GM19397 (cell line): Measurements from ENCODE around the gene SLC10A1.

Experiments
- ATAC-seq: cut with Tn5 transposase; IDR thresholded peaks from one replicate; pipeline ENCODE4 v1.9.1; 2021; ENCODE audit warnings: mild to moderate bottlenecking, moderate library complexity; ENCODE audit not compliant: unreplicated experiment

Gene SLC10A1

DNA sequence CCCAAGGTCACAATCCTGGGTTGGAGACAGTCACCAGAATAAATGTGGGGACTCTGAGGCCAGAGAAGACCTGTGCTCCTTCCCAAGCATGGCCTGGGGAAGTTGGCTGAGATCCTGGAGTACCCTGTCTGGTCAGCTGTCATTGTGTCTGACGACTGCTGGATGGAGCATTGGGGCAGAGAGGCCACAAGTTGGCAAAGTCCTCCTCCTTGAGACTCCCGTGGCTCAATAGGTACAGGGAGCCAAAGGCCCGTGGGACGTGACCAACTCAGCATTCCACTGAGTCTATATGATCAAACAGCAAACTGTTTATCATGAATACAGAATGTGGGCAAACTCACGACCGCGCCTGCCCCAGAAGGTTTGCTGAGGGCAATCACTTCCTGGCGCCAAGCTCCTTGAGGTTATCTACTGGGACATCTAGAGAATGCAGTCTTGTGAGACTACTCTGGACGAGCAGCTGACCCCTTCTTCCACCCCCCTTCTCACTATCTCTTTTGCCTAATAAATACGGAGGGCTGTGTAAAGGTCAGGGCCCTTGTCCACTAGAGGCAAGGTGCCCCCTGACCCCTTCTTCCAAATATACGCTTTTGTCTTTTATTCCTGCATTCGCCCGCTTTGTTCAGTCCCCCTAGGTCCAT lies 14.3 kb upstream of the SLC10A1 start:
- ATAC-seq = no peak

DNA sequence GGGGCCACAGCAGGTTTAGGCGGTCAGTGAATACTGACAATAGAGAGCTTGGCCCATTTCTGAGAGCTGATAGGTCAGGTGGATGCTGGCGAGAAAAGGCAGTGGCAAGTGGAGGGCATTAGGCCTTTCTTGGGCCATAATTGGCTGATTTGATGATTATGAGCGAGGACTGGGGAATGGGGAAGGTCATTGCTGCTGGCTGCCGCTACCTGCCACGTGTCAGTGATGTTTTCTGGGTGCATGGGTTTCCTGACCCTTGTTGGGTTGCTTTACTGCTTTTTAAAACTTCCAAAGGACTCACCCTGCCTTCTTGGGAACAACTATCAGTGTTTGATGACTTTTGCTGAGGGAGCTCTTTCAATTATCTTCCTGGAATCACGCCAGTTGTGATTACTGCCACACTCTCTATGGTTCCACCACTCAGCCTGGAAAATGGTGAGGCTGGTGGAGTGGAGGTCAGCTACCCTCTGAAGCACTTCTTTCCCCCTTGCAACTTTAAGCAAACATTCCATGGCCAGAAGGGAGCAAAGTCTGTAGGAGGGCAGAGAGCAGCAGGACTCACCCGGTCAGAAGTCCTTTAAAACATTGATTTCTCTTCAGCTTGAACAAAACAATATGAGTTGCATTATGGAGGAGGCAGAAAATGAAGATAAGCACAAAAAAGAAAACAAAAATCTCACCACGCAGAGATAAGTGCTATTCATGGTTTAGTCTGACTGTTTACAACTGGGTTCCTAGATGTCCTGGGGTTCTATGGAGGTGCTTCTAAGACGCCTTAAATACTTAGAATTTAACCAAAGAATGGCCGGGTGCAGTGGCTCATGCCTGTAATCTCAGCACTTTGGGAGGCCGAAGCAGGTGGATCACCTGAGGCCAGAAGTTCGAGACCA lies 12.1 kb upstream of the SLC10A1 start:
- no peak for ATAC-seq

DNA sequence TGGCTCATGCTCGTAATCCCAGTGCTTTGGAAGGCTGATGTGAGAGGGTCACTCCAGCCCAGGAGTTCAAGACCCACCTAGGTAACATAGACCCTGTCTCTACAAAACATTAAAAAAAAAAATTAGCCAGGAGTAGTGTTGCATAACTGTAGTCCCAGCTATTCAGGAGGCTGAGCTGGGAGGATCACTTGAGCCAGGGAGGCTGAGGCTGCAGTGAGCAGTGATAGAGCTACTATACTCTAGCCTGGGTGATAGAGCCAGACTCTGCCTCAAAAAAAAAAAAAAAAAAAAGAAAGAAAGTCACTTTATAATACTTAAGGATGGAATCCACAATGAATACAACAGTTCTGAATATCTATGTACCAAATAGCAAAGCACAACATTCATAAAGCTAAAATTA lies 10.2 kb upstream of the SLC10A1 start:
- ATAC-seq = no peak

DNA sequence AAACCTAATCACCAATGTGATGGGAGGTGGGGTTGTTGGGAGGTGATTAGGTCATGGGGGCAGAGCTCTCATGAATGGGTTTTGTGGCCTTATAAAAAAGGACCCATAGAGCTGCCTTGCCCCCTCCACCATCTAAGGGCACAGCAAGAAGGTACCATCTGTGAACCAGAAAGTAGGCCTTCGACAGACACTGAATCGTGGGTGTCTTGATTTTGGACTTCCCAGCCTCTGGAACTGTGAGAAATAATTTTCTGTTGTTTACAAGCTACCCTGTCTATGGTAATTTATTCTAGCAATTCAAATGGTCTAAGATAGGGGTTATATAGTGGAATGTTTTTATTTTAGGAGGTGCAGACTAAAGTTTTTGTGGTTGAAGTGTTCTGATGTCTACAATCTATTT lies 7.9 kb upstream of the SLC10A1 start:
- no peak for ATAC-seq

DNA sequence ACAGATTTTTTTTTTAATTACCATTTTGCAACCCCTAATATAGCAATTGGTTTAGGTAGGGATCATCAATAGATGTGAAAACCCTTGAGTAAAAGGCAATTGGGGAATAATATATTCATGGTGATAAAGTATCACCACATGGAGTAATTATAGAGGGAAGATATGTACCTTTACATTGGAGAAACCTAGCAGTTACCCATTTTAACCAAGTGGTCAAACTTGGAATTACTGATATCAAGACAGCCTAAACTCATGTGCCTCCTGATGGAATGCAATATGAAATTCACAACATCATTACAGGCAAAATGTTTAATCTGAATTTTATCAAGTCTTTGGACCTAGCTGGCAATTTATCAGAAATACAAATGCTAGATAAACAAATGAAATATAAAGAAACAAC lies 6.7 kb upstream of the SLC10A1 start:
- no peak for ATAC-seq

DNA sequence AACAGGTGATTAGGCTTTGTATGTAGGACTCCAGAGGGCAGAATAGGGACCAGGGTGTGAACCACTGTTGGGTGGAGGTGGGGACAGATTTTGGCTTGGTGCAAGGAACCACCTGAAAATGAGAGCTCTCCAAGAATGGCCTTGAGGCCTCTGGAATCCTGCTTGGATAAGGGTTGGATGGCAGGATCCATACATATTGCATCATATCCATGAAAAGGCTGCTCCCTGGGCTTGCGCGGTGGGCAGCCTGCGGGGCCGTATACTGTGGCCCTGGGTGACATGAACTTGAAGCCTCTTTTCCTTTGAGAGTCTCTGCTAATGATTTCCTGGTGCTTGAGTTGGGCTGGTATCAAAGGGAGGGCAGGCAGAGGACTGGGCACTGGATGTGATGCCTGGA lies 1.3 kb upstream of the SLC10A1 start:
- ATAC-seq = no peak

DNA sequence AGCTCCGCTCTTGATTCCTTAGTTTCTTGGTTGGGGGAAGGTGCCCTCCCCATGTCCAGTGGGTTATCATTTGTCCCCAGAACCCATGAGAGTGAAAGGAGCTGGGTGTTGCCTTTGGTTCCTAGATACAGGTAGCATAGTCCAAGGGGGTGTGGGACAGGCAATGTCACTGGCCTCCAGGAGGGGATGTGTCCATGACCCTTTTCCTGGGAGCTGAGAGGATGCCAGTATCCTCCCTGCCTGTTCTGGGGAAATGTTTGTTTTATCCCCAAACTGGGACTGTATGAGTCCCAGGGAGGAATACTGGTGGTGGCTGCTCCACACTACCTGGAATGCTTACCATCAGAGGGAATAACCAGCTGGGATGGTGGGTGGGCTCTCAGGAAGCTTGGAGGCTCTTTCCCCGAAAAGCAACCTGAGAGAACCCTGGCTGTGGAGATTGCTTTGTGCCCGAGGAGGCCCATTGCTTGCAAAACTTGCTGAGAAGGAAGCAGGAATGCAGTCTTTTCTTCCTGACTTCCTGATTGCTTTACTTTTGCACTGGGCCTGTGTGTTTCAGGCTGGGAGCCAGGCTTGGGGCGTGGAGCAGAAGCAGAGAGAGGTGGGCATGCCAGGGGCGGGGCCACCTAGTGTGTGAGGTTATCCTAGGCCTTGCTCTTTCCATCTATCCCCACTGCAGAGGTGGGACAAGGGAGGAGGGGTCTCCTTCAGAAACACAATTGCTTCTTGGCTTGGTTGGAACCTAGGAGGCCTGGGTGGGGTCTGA lies 715 bp upstream of the SLC10A1 start:
- ATAC-seq = no peak

DNA sequence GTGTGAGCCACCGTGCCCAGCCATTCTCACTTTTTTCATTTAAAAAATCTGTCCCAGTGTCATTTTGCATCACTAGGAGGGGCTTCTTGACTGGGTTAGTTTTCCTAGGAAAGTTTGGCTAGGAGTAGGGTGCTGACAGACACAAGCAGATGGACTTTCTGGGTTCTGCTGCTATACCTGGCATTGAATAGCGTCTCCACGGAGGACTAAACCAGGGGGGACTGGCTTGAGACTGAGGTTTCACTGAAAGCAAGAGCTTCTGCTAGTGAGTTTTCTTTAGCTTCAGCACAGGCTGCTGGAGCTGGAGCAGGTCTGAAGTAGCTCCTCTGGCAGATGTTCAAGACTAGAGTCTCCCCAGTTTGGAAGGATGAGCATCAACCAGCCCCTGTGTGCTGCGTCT lies 1.4 kb downstream of the SLC10A1 start:
- ATAC-seq = no peak

DNA sequence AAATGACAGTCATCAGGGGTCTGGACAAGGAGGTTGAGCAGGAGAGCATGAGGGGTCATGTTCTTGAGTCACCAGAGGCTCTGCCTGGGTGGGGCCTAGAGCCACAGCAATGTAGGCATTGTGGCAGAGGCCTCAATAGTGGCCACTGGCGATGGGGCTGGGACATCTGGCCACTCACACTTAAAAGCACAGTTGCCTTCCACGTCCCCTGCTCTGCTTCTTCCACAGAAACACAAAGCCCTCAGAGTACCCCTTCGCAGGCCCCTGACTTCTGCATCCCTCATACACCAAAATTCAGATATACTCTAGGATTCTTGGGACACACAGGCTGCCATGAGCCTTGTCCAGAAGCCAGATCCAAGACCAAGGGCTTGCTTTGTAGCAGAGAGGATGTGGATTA lies 2.2 kb downstream of the SLC10A1 start:
- ATAC-seq = no peak

DNA sequence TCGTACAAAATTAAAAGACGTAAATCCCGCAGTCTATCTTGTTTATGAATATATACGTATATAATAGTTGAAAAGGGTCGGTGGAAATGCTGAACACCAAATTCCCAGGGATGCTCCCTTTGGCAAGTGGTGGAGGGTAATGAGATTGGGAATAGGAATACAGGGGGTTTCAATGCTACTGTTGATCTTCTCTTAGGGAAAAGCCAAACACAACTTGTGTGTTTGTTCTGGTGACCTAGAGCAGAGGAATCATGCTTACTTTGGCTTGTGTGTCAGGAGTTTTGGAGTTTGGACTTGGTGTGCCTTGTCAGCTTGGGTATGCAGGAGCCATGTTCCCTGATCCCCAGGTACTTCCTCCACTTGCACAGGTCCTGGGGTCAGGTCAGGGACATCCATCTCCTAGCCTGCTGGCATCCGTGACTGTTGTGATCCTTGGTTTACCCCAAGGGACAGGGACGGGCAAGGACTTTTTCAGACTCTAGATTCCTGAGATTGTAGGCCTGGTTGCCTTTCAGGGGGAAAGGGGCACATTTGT lies 4.1 kb downstream of the SLC10A1 start:
- ATAC-seq = no peak

DNA sequence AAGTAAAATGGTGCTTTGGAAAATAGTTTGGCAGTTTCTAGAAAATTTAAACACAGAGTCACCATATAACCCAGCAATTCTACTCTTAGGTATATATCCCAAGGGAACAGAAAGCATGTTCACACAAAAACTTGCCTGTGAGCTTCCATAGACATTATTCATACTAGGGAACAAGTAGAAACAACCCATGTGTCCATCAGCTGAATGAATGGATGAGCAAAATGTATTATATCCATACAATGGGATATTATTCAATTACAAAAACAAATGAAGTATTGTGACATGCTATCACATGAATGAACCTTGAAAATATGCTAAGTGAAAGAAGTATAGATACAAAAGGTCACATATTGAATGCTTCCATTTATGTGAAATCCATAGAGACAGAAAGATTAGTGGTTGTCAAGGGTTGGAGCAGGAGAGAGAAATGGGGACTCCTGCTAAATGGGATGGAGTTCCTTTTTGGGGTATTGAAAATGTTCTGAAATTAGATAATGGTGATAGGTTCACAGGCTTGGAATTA lies 7.9 kb downstream of the SLC10A1 start:
- ATAC-seq = no peak

DNA sequence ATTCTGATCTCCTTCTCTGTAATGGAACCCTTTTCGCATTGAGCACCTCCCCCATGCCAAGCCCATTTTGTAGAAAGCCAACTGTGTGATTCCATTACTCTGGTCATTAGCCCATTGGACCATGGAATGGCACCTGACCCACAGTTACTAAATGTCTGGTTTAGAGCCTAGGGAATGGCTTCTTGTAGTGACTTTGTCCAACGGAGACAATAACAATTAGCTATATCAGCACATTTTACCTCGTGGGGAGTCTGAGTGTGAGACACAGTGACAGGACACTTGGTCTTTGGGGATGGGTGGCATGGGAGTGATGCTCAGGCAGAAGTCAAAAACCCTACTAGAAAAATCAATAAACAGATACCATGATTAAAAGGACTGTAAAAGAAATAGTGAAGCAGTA lies 10.4 kb downstream of the SLC10A1 start:
- ATAC-seq = no peak

DNA sequence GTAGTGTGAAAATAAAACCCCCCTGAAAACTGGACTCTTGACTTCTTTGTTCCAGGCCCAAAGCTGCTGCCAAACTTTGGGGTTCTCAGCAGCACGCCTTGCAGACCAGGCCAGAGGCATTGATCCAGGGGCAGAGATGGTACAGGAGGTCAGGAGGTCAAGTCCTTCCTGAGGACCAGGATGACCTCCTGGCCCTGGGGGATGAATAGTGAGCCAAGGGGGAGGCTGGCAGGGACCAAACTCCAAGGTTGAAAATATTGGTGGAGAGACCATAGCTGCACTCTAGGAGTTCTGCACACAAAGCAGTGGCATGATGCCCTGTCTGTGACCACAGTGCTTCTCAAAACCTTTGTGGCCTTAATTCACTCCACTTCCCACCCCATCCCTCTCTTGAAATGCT lies 12.1 kb downstream of the SLC10A1 start:
- ATAC-seq = no peak

DNA sequence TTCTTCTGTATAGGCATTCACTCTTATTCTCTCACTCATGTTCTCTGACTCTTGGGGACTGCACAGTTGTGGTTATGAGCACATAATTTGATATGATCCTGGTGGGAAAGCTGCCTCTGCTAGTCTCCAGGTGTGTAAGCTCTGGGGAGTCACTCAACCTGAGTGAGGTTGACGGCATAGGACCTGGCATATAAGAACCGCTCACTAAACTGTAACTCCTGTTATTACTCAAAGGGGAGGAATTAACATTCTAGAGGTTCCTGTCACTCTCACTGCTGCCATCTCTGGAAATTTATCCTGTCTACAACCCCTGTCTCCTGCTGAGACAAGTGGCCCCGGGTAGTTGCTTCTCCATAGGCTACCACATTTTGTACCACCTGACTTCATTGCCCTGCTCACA lies 16.1 kb downstream of the SLC10A1 start:
- ATAC-seq = no peak

DNA sequence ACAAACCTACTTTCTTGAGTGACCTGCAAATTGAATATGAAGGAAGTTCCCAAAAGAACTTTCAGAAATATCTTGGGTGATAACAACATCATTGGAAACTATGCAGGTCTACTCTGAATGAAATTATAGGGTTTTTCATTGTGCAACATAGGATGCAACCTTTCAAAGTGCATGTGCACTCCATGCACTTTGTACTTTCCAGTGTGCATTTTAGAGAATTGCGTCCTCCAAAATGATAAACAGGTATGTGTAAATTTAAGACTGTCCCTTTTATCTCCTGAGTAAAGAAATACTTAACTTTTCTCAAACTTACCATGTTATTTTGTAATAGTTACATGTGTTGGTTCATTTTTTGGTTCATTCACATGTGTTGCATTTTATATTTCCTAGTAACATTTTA lies 16.9 kb downstream of the SLC10A1 start:
- no peak for ATAC-seq

DNA sequence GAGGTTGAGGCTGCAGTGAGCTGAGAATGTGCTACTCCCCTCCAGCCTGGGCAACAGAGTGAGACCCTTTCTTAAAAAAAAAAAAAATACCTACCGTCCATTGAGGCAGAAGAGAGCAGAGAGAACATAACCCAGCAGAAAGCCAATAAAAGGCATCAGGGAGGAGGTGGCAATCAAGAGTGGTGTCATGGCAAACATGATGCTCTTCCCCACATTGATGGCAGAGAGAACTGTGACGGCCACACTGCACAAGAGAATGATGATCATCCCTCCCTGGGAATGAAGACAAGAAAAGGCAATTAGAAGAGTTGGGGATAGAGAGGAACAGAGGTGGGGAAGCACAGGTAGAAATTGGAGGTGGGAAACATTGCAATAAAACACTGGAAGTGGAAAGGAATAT lies 18.0 kb downstream of the SLC10A1 start:
- no peak for ATAC-seq

DNA sequence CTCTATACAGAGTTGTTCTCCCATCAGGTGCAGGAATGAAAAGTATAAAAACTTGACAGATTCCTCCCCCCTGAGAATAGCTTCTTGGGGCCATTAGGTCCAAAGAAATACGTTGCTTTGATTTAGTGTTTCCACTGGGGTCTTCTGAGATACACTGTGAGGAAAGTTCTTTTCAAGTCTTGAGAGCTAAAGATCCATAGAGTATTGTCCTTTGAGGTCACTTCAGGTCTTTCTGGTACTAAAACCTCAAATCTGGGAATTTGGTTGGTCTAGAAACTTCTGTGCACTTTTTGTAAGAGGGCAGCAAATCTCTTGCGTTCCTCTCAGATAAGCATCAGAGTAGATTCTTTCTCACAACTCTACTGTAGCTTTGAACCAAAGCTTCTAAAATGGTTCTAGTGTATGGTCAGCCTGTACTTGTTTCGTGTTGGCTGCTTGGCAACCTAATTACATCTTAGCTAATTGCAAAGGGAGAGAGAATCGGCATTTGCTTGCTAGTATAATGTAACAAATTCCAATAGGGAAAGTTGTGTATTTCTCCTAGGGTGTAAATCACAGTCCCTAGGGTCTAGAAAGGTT lies 20.1 kb downstream of the SLC10A1 start:
- no peak for ATAC-seq

DNA sequence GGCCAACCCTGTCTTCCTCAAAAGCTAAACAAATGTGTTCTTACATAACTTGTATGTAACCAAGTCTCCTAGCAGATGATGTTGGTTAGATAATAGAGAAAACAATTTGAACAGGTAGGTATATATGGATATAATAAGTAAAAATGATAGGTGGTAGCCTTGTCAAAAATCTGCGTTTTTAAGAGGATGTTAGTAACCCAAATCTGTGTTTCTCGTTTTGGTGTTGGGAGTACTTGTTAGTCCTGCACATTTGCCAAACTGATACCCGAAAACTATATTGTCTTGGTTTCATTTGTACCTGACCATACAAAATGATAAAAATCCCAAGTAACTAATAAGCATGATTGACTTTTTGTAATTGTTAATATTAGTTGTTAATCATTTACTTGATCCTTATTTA lies 22.0 kb downstream of the SLC10A1 start:
- no peak for ATAC-seq

DNA sequence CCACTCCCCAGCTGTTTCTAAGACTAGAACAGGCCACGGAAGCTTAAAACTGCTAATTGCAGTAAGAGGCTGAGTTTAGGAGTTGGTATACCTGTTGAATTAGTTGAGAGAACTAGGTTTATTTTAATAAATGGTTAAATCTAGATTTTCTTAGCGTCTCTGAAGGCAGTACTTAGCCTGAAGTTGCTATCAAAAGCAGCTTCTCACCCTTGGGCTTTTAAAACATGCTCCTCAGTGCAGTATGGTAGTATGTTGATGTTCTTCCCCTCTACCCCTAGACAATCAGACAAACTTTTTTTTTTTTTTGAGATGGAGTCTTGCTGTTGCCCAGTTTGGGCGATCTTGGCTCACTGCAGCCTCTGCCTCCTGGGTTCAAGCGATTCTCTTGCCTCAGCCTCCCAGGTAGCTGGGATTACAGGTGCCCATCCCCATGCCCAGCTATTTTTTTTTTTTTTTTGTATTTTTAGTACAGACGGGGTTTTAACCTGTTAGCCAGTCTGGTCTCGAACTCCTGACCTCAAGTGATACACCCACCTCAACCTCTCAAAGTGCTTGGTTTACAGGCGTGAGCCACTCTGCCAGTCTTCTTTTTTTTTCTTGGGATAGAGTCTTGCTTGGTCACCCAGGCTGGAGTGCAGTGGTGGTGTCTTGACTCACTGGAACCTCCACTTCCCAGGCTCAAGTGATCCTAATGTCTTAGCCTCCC lies 23.3 kb downstream of the SLC10A1 start:
- no peak for ATAC-seq
